Loucy (cell line): ENCODE data around the gene KCNJ13.

ENCODE experiments used
- H2AFZ ChIP-seq: fragments of 200-600 bp; sonication (generic); 2 replicates; pipeline ENCODE4 v1.6.0; 2016; ENCODE audit warnings: antibody characterized with exemption, mild to moderate bottlenecking, low read length, moderate library complexity
- H3F3A ChIP-seq: fragments of 200-600 bp; 2 replicates; pipeline ENCODE4 v1.6.0; 2016; ENCODE audit warnings: antibody characterized with exemption, low read depth, mild to moderate bottlenecking
- H3K27me3 ChIP-seq: fragments of 200-600 bp; sonication (generic); 2 replicates; pipeline ENCODE4 v1.6.1; 2014; ENCODE audit warnings: low read length, mild to moderate bottlenecking; ENCODE audit not compliant: insufficient read depth, poor library complexity, severe bottlenecking
- H3K36me3 ChIP-seq: fragments of 200-600 bp; sonication (generic); 2 replicates; pipeline ENCODE4 v1.6.1; 2016; ENCODE audit warnings: low read length; ENCODE audit not compliant: insufficient read depth
- H3K4me1 ChIP-seq: fragments of 200-600 bp; sonication (generic); 2 replicates; pipeline ENCODE4 v1.5.1; 2014; ENCODE audit warnings: low read length, mild to moderate bottlenecking; ENCODE audit not compliant: insufficient read depth, poor library complexity, severe bottlenecking
- H3K4me2 ChIP-seq: fragments of 200-600 bp; sonication (generic); 2 replicates; pipeline ENCODE4 v1.6.0; 2014; ENCODE audit warnings: antibody characterized with exemption, low read length, low read depth, mild to moderate bottlenecking; ENCODE audit not compliant: poor library complexity, severe bottlenecking
- H3K4me3 ChIP-seq: fragments of 200-600 bp; sonication (generic); 2 replicates; pipeline ENCODE4 v1.5.1; 2014; ENCODE audit warnings: low read length, mild to moderate bottlenecking, mixed read lengths; ENCODE audit not compliant: poor library complexity, severe bottlenecking
- H3K79me2 ChIP-seq: fragments of 200-600 bp; sonication (generic); 2 replicates; pipeline ENCODE4 v1.6.1; 2014; ENCODE audit warnings: low read length; ENCODE audit not compliant: insufficient read depth
- H3K9ac ChIP-seq: fragments of 200-600 bp; sonication (generic); 2 replicates; pipeline ENCODE4 v1.6.0; 2014; ENCODE audit warnings: mild to moderate bottlenecking, low read depth, low read length, moderate library complexity; ENCODE audit not compliant: poor library complexity, severe bottlenecking
- H3K9me2 ChIP-seq: fragments of 200-600 bp; sonication (generic); replicated peaks from 2 replicates; pipeline ENCODE4 v1.6.1; 2016; ENCODE audit warnings: low read depth, low read length, mixed read lengths
- H3K9me3 ChIP-seq: fragments of 200-600 bp; sonication (generic); 2 replicates; pipeline ENCODE4 v1.6.1; 2014; ENCODE audit warnings: mild to moderate bottlenecking, antibody characterized with exemption, low read length, low read depth; ENCODE audit not compliant: insufficient read depth
- H4K20me1 ChIP-seq: fragments of 200-600 bp; sonication (generic); 2 replicates; pipeline ENCODE4 v1.6.0; 2014; ENCODE audit warnings: antibody characterized with exemption, low read length, mild to moderate bottlenecking; ENCODE audit not compliant: insufficient read depth, poor library complexity, severe bottlenecking
- CTCF ChIP-seq: fragments of 200-600 bp; sonication (generic); conservative IDR thresholded peaks from 2 replicates; pipeline ENCODE4 v1.5.1; 2014; ENCODE audit warnings: mild to moderate bottlenecking, antibody characterized with exemption, low read length
- EZH2phosphoT487 ChIP-seq: fragments of 200-600 bp; IDR thresholded peaks from 2 replicates; pipeline ENCODE4 v1.6.1; 2018; ENCODE audit warnings: antibody characterized with exemption, mild to moderate bottlenecking, moderate library complexity, borderline replicate concordance

The KCNJ13 gene

GRCh38 chr2:232761301-232761907 lies 15.0 kb downstream of the KCNJ13 start:
- Histone ChIP-seq H3K9me3 (no peaks in the 10 kb centered on the region), H3K27me3 (no peaks in the 10 kb centered on the region)

GRCh38 chr2:232757905-232758304 lies 18.5 kb downstream of the KCNJ13 start:
- Histone ChIP-seq H3K9ac (no peak overlapping the region), H3K9me3 (no peaks in the 10 kb centered on the region), H4K20me1 (no peaks in the 10 kb centered on the region), H3K4me3 (no peak overlapping the region), H3K79me2 (no peaks in the 10 kb centered on the region), H3K4me2 (no peak overlapping the region), H3F3A (no peaks in the 10 kb centered on the region), H3K36me3 (peaks cover 54% of the 10 kb centered on the region; the same call in 1 of the 2 replicates), H3K4me1 (no peaks in the 10 kb centered on the region), H3K9me2 (no peaks in the 10 kb centered on the region), H2AFZ (no peak overlapping the region), H3K27me3 (no peaks in the 10 kb centered on the region)
- no peak for TF ChIP-seq EZH2phosphoT487
- TF ChIP-seq CTCF = no peak

More at GRCh38 chr2:232761301-232761907, 15.0 kb downstream of the KCNJ13 start:
- Histone ChIP-seq H3K79me2 (no peaks in the 10 kb centered on the region), H3K9me2 (no peaks in the 10 kb centered on the region), H4K20me1 (no peaks in the 10 kb centered on the region), H3K36me3 (peaks cover 63% of the 10 kb centered on the region; the same call in 1 of the 2 replicates), H3F3A (no peaks in the 10 kb centered on the region), H2AFZ (no peak overlapping the region), H3K4me2 (no peak overlapping the region), H3K4me1 (no peaks in the 10 kb centered on the region), H3K4me3 (no peak overlapping the region), H3K9ac (no peak overlapping the region)
- TF ChIP-seq EZH2phosphoT487 (no peak), CTCF (peak; percentile 84)

GRCh38 chr2:232750135-232750671 lies 26.2 kb downstream of the KCNJ13 start:
- no peaks in the 10 kb centered on the region for H3F3A ChIP-seq
- no peaks in the 10 kb centered on the region for H4K20me1 ChIP-seq
- no peak for TF ChIP-seq EZH2phosphoT487
- no peak for TF ChIP-seq CTCF
- no peak overlapping the region for H3K4me3 ChIP-seq
- H3K27me3 ChIP-seq = no peaks in the 10 kb centered on the region
- H3K36me3 ChIP-seq = peaks cover 48% of the 10 kb centered on the region; the same call in 1 of the 2 replicates
- H3K9me3 ChIP-seq = no peaks in the 10 kb centered on the region
- H2AFZ ChIP-seq = no peak overlapping the region
- no peak overlapping the region for H3K9ac ChIP-seq
- no peaks in the 10 kb centered on the region for H3K9me2 ChIP-seq
- no peak overlapping the region for H3K4me2 ChIP-seq
- H3K79me2 ChIP-seq = no peaks in the 10 kb centered on the region
- H3K4me1 ChIP-seq = no peaks in the 10 kb centered on the region
